Esophagus muscularis mucosa (tissue), 4 donors: ENCODE results near the gene PIF1. TPM values are rescaled to one million over a fixed set of nuclear protein-coding genes. Genes with fewer than 3 reads are reported as not detected.
A peak's percentile ranks its signal among the peaks of the same experiment; 100 is the strongest.

Experiments used
- DNase-seq: peaks from one replicate; pipeline ENCODE4 v3.0.0-alpha.2; 2017; ENCODE audit errors: extremely low spot score
- H3K27ac ChIP-seq, 4 donors: fragments of 200-600 bp; sonication (generic); replicated peaks in 1 of 4; 1 replicate in 3 of 4; 2 replicates in 1 of 4; pipeline ENCODE4 v1.5.1; 2016 to 2019; ENCODE audit warnings: mild to moderate bottlenecking in 1 of 4
- H3K27me3 ChIP-seq, 4 donors: fragments of 200-600 bp; sonication (generic); one replicate each; pipeline versions ENCODE4 v1.5.1 to v1.6.0; 2016 to 2019
- H3K36me3 ChIP-seq, 4 donors: fragments of 200-600 bp; sonication (generic); one replicate each; pipeline ENCODE4 v1.5.1; 2016 to 2019
- H3K4me1 ChIP-seq, 4 donors: fragments of 200-600 bp; sonication (generic); one replicate each; pipeline ENCODE4 v1.5.1; 2016 to 2019
- H3K4me3 ChIP-seq, 4 donors: fragments of 200-600 bp; sonication (generic); 1 replicate in 2 of 4; 2 replicates in 2 of 4; pipeline ENCODE4 v1.5.1; 2016 to 2019; ENCODE audit warnings: mild to moderate bottlenecking in 4 of 4, moderate library complexity in 1 of 4
- H3K9me3 ChIP-seq, 4 donors: fragments of 200-600 bp; sonication (generic); 1 replicate in 3 of 4; 2 replicates in 1 of 4; pipeline ENCODE4 v1.5.1; 2016 to 2019
- EP300 ChIP-seq: sonication (generic); formaldehyde crosslinking; IDR thresholded peaks from one replicate; pipeline ENCODE4 v1.6.1; 2017; ENCODE audit warnings: antibody characterized with exemption
- POLR2A ChIP-seq: fragments of 450-650 bp; IDR thresholded peaks from one replicate; pipeline ENCODE4 v1.6.1; 2017; ENCODE audit warnings: antibody characterized with exemption, moderate library complexity, mild to moderate bottlenecking, low read depth
- POLR2AphosphoS5 ChIP-seq, 2 donors: sonication (generic); formaldehyde crosslinking; IDR thresholded peaks; one replicate each; pipeline ENCODE4 v1.6.1; 2017; ENCODE audit warnings: antibody characterized with exemption in 2 of 2
- WGBS: methylation state at CpG from one replicate; pipeline ENCODE4 v1.1.5; 2018; 5-methylcytosine and 5-hydroxymethylcytosine counted together
- intact Hi-C: fragments of 100-400 bp; cut with DNase I; formaldehyde crosslinking; loops from one replicate; pipeline ENCODE4 v1.15.1; 2023
- total RNA-seq, 4 donors: library from RNA; depleted of rRNA; stranded (reverse); fragments of >200 nt; gene quantifications; one replicate each; pipeline versions ENCODE4 v1.1.0 to v1.2.1, GENCODE V29; 2016
- TF ChIP-seq, protein P1 (sequence below), 3 experiments: fragments of 200-600 bp in 2 of 3; fragments of 450-650 bp in 1 of 3; sonication (generic) in 2 of 3; IDR thresholded peaks; one replicate each; pipeline ENCODE4 v1.5.1; 2017 to 2019; ENCODE audit warnings: antibody characterized with exemption in 3 of 3, mild to moderate bottlenecking in 2 of 3, moderate library complexity in 1 of 3

Gene PIF1
- total RNA-seq, 4 donors from 2014 or later, result 0.78 to 4.4 (median 2.0) TPM

DNA sequence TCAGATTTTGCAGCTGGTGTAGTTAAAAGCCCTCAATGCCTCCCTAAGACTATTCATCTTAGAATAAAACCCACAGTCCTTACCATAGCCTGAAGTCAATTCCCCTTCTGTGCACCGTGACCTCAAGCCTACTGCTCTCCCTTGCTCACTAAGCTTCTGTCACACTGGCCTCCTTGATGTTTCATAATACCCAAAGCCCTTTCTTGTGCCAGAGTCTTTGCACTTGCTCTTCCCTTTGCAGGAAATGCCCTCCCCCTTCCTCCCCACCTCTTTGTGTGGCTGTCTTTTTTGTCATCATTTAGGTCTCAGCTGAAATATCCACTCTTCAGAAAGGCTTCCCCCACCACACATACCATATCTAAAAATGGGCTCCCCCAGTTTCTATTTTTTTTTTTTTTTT, 12.1 kb upstream of the PIF1 start:
- no peak for DNase-seq
- H3K27me3 ChIP-seq, result no peaks in the 10 kb centered on the region
- no peaks in the 10 kb centered on the region for H3K36me3 ChIP-seq
- no peak overlapping the region for H3K4me3 ChIP-seq
- intact Hi-C loops, result no loop called here
- peaks cover 15 to 30% (median 26%) of the 10 kb centered on the region in 4 donors for H3K4me1 ChIP-seq
- no peaks in the 10 kb centered on the region for H3K9me3 ChIP-seq
- H3K27ac ChIP-seq, result peak overlapping the region in 1 of 4 donors; percentile 14
- no peak for TF ChIP-seq POLR2A
- no peak for TF ChIP-seq EP300
- TF ChIP-seq, protein P1, sequence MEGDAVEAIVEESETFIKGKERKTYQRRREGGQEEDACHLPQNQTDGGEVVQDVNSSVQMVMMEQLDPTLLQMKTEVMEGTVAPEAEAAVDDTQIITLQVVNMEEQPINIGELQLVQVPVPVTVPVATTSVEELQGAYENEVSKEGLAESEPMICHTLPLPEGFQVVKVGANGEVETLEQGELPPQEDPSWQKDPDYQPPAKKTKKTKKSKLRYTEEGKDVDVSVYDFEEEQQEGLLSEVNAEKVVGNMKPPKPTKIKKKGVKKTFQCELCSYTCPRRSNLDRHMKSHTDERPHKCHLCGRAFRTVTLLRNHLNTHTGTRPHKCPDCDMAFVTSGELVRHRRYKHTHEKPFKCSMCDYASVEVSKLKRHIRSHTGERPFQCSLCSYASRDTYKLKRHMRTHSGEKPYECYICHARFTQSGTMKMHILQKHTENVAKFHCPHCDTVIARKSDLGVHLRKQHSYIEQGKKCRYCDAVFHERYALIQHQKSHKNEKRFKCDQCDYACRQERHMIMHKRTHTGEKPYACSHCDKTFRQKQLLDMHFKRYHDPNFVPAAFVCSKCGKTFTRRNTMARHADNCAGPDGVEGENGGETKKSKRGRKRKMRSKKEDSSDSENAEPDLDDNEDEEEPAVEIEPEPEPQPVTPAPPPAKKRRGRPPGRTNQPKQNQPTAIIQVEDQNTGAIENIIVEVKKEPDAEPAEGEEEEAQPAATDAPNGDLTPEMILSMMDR (IDR thresholded peaks at IDR 0.05), result no peak
- peak in 1 of 2 donors; percentile 13 for TF ChIP-seq POLR2AphosphoS5 (IDR thresholded peaks at IDR 0.05)
- 73% methylated on average over 1 of the region's 1 CpG for WGBS

DNA sequence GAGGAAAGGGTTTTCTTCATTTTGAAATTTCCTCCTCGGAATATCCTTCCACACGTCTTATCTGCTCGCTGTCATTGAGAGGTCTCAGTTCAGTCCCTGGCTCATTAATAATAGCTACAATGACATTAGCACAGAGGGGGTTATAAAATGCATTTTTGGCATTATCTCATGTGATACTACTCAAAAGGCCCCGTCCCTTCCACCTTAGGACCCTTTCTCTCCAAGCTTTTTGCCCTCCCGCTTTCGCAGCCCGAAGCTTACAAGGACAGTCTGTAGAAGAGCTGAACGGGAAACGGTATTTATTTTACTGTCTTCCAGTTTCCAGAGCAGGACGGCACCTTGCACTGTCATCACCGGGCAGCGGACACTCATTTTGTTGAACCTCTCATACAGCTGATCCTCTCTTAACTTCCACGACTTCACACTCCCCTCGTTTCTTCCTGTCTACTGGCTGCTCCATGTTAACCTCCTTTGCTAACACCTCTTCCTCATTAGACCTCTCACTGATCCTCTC, 10.6 kb upstream of the PIF1 start:
- H3K36me3 ChIP-seq, result no peaks in the 10 kb centered on the region
- no peak for TF ChIP-seq EP300
- no peak for TF ChIP-seq POLR2AphosphoS5 (IDR thresholded peaks at IDR 0.05)
- no peak for TF ChIP-seq POLR2A
- TF ChIP-seq, protein P1 (IDR thresholded peaks at IDR 0.05), result no peak
- H3K4me3 ChIP-seq, result peak overlapping the region; percentile 31 to 46 (median 39)
- 40% methylated on average over 14 of the region's 14 CpGs for WGBS
- H3K9me3 ChIP-seq, result no peaks in the 10 kb centered on the region
- intact Hi-C loops, result no loop called here
- peak overlapping the region; percentile 73 to 85 (median 84) for H3K27ac ChIP-seq
- H3K4me1 ChIP-seq, result peaks cover 15 to 28% (median 24%) of the 10 kb centered on the region in 4 donors
- no peaks in the 10 kb centered on the region for H3K27me3 ChIP-seq
- no peak for DNase-seq

DNA sequence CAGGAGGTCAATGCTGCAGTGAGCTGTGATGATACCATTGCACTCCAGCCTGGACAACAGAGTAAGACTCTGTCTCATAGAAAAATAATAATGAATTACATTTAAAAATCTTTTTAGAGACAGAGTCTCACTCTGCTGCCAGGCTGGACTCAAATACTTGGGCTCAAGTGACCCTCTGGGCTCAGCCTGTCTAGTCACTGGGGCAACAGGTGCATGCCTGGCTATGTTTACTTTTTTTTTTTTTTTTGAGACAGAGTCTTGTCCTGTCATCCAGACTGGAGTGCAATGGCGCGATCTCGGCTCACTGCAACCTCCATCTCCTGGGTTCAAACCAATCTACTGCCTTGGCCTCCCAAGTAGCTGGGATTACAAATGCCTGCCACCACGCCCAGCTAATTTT, 8.2 kb upstream of the PIF1 start:
- intact Hi-C loops, result no loop called here
- 98% methylated on average over 4 of the region's 4 CpGs for WGBS

DNA sequence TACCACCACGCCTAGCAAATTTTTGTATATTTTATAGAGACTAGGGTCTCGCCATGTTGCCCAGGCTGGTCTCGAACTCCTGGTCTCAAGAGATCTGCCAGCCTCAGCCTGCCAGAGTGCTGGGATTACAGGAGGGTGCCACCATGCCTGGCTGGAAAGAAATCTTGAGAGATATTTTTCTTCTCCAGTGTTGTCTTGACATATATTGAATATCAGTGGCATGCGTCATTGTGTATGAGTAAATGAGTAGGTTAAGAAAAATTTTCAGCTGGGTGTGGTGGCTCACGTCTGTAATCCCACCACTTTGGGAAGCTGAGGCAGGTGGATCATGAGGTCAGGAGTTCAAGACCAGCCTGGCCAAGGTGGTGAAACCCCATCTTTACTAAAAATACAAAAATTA, 3.5 kb upstream of the PIF1 start:
- intact Hi-C loops, result loop anchor here (10.0 kb wide), 1 partner anchor 156 kb away; the partner anchor contains the start of gene SPG21
- TF ChIP-seq POLR2AphosphoS5 (IDR thresholded peaks at IDR 0.05) (no peak), POLR2A (no peak), EP300 (no peak)
- TF ChIP-seq, protein P1 (IDR thresholded peaks at IDR 0.05), result no peak
- 97% methylated on average over 5 of the region's 5 CpGs for WGBS

More for the DNA sequence above, 8.2 kb upstream of the PIF1 start:
- H3K9me3 ChIP-seq, result no peaks in the 10 kb centered on the region
- TF ChIP-seq, protein P1 (IDR thresholded peaks at IDR 0.05), result no peak
- TF ChIP-seq EP300, result no peak
- TF ChIP-seq POLR2A, result no peak
- no peak for TF ChIP-seq POLR2AphosphoS5 (IDR thresholded peaks at IDR 0.05)
- peaks cover 8 to 17% (median 12%) of the 10 kb centered on the region in 4 donors for H3K4me1 ChIP-seq
- H3K4me3 ChIP-seq, result no peak overlapping the region
- no peaks in the 10 kb centered on the region for H3K27me3 ChIP-seq
- no peak for DNase-seq
- H3K36me3 ChIP-seq, result no peaks in the 10 kb centered on the region
- H3K27ac ChIP-seq, result no peak overlapping the region

More for the DNA sequence above, 3.5 kb upstream of the PIF1 start:
- H3K27ac ChIP-seq, result no peak overlapping the region
- DNase-seq, result no peak
- no peak overlapping the region for H3K4me3 ChIP-seq
- no peaks in the 10 kb centered on the region for H3K27me3 ChIP-seq
- H3K36me3 ChIP-seq, result no peaks in the 10 kb centered on the region
- H3K4me1 ChIP-seq, result peaks cover 12 to 22% (median 22%) of the 10 kb centered on the region in 4 donors
- H3K9me3 ChIP-seq, result no peaks in the 10 kb centered on the region
